ENCODE results near the gene ACAP3.

ACAP3 gene

DNA sequence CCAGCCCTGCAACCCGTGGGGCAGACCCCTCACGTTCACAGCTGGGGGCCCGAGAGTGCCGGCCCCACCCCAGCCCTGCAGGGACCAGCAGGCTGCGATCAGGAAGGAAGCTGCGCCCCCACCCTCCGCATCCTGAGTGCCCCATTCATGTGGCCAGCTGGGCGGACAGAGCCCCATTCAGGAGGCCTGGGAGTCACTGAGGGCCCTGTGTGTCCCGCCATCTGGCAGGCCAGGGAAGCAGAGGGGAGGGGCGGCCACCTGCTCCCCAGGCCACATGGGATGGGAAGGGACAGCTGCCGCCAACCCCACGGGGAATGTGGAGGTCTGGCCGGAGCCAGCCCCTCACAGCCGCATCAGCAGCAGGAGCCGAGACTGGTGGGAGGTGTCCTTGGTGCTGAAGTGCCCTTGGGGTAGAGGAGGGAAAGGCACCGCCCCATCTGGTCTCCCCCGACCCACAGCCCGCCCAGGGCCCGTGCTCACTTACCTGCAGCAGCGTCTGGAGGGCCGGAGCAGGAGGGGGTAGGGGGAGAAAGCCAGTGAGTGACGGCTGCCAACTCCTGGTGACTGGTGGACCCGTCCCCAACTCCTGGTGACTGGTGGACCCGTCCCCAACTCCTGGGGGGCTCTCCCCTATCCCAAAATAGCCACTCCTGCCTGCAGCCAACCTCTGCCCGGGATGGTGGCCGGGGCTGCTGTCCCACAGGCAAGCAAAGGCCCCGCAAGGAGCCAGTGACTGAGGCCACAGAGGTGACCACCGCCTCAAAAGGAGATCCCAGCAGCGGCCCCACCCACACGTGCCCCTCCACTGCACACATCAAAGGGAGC lies 8.7 kb downstream of the ACAP3 start:
- no peak for DNase-seq

DNA sequence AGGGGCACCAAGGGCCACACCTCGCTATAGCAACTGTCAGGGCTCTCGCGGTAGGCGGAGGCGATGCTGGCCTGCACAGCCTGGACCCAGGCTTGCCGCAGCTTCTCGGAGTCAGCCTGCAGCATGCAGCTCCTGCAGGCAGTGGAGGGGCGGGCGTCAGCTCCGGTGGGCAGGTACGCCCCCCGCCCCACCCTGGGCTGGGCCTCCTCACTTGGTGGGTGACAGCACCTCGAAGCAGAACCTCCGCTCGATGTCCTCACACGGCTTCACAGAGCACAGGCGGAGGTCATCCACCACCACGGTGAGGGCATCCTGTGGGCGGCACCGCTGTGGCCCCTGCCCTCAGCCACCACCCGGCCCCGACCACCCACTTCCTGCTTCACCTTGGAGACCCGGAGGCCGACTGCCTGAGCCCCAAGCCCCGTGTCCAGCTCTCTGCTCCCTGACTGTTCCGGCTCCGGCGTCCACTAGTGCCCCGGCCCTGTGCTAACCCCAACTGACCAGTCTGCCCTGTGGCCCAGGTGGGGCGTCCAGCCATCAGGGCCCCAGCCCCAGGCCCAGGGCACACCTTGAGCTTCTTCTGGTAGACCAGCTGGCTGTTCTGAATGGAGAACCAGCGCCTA lies 9.8 kb downstream of the ACAP3 start:
- no peak for DNase-seq

DNA sequence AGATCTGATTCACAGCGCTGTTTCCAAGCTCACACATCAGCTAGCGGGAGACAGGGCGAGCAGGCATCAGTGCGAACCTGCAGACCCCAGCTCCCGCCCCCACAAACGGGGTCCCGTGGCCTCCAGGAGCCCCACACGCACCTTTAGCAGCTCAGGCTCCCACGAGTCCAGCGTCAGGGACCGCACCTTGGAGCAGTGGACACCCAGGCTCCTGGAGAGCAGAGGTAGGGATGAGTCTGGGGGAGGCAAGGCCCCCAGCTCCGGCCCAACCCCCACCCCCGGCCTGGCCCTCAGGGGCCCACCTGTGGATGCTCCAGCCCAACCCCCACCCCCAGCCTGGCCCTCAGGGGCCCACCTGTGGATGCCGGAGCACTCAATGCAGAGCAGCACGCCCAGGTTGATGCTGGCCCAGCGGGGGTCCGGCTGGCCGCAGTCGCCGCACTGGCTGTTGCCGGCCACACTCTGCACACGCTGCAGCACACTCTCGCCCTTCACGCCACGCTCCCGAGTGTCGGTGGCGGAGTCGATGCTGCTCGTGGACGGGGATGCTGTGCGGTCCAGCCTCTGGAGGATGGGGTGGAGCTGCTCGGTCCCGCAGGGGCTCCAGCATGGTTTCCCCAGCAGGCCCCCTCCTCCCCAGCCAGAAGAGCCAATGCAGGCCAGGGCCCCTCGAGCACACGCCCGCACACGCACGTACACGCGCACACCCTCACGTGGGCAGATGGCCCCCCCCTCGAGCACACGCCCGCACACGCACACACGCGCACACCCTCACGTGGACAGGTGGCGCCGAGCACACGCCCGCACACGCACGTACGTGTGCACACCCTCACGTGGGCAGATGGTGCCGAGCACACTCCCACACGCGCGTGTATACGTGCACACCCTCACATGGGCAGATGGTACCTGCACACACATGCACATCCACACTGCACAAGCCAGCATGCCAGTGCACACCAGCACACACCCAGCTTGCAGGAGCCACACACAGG lies 11.4 kb downstream of the ACAP3 start:
- DNase-seq = no peak

- DNase-seq = no peak
These were observed 12.4 kb downstream of the ACAP3 start for GRCh38 chr1:1295154-1295923.

DNA sequence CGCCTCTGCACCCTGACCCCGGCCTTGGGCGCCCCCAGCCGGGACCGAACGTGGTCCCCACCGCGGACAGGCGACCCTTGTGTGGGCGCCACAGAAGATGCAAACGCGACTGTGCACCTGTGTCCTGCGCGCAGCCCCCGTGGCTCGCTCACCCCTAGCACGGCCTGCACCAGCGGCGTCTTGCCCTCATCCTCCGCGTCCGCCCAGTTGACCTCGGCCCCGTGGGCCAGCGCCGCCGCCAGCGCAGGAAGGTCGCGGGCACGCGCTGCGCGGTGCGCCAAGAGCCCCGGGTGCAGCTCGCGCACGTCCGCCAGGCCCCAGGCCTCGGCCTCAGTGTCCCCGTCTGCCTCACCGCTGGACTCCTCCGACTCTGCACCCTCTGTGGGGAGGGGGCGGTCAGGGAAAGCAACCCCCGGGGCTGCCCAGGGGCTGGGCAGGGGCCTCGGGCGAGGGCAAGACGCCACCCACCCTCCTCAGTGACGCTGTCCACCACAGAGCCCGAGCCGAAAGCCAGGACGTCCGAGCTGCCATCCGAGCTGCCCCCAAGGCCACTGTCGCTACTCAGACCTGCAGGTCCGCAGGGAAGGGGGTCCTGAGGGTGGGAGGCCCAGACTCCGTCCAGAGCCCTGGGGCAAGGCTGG lies 13.4 kb downstream of the ACAP3 start:
- DNase-seq = no peak

DNA sequence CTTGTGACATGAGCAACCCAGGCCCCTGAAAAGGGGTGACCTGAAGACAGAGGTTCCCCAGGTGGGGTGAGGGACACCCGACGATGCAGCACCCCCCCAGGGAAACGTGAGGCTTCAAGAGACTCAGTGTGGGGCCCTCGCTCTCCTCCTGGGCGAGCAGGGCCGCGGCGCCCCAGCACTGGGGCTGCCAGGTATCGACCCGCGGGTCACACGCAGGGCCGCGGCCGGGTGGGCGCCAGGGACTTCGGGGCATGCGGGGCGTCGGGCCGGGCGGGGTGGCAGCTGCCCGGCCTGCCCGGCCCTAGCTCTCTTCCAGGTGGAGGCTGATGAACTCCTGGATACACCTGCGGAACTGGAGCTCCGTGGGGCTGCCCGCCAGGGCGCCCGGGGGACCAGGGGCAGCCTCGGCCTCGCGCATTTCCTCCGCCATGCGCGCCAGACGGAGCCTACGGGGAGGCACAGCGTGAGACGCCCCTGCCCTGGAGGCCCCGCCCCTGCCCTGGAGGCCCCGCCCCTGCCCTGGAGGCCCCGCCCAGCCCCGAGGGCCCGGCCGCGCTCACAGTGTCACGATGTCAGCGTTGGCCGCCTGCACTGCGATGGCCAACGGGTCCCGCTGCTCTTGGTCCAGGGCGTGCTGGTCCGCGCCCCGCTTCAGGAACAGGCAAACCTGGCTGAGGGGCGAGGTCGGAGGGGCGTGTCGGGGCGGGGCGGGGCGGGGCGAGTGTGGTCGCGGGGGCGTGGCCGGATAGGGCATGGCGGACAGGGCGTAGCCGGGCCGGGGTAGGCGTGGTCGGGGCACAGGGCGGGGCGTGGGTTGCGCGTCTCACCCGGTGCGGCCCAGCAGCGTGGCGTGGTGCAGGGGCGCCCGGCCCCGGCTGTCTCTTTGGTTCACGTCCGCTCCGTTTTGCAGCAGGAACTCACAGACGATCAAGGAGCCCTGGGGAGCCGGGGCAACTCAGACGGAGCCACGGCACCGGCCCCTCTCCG lies 14.2 kb downstream of the ACAP3 start:
- DNase-seq = no peak

DNA sequence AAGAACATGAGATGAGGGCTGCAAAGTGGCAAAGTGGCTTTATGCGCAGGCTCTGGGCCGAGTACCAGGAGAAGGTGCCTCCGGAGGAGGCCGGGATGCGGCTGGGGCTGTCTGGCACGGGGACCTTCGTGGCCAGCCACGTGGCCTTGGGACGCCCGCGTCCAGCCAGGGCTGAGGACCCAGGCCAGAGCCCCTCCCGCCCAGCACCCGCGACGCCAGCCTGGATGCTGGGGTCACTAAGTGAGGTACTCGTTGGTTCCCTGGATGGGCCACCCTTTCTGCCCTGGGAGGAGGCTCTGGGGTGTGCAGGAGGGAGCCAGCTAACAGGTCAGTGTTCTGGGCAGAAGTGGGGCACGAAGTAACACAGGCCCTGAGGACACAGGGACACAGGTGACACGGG lies 14.9 kb downstream of the ACAP3 start:
- DNase-seq = no peak

GRCh38 chr1:1292442-1292779 lies 15.3 kb downstream of the ACAP3 start:
- no peak for DNase-seq

GRCh38 chr1:1291548-1292441 lies 15.9 kb downstream of the ACAP3 start:
- peak; percentile 94 for DNase-seq

DNA sequence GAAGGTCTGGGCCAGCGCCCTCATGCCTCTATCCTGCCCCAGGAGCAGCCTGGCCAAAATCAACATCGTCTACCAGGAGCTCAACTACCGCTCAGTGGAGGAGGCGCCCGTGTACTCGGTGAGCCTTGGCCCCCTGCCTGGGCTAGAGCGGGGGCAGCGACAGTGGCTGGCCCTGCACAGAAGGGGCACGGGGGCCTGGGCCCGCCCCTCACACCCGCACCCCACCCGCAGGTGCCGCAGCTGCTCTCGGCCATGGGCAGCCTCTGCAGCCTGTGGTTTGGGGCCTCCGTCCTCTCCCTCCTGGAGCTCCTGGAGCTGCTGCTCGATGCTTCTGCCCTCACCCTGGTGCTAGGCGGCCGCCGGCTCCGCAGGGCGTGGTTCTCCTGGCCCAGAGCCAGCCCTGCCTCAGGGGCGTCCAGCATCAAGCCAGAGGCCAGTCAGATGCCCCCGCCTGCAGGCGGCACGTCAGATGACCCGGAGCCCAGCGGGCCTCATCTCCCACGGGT lies 16.7 kb downstream of the ACAP3 start:
- DNase-seq = no peak

DNA sequence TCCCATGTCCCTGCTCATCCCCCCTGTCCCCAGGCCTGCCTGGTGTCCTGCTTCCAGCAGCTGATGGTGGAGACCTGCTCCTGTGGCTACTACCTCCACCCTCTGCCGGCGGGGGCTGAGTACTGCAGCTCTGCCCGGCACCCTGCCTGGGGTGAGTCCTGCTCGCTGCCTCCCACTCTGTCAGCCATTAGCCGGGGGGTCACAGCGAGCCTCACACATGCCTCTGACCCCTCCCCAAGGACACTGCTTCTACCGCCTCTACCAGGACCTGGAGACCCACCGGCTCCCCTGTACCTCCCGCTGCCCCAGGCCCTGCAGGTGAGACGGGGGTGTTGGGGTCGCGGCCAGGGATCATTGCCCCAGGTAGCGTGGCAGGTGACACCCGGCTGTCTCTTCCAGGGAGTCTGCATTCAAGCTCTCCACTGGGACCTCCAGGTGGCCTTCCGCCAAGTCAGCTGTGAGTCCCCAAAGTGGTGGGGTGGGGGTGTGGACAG lies 17.4 kb downstream of the ACAP3 start:
- DNase-seq = peak; percentile 95

DNA sequence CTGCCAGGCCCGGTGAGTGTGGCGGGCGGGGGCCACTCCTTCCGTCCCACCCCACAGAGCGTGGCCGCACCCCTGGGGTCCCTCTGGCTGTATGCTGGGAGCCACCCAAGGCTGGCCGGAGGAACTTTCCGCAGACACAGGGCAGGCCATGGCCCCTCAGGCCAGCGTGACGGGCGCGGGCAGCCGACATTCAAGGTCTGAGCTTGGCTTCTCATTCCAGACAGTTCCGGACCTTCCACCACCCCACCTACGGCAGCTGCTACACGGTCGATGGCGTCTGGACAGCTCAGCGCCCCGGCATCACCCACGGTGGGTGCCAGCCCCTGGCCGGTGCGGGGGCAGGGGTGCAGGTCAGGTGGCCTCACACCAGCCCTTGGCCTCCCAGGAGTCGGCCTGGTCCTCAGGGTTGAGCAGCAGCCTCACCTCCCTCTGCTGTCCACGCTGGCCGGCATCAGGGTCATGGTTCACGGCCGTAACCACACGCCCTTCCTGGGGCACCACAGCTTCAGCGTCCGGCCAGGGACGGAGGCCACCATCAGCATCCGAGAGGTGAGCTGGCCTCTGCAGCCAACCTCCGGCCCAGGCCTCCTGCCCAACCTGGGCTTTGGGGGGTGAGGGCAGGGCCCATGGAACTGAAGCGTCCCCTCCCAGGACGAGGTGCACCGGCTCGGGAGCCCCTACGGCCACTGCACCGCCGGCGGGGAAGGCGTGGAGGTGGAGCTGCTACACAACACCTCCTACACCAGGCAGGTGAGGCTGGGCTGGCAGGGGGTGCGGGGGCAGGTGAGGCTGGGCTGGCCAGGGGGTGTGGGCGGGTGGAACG lies 20.2 kb downstream of the ACAP3 start:
- DNase-seq = no peak

- DNase-seq = no peak
These were observed 21.1 kb downstream of the ACAP3 start for GRCh38 chr1:1286313-1287261.

- no peak for DNase-seq
These were observed 22.0 kb downstream of the ACAP3 start for GRCh38 chr1:1285611-1286311.

- DNase-seq = no peak
These were observed 22.6 kb downstream of the ACAP3 start for GRCh38 chr1:1285102-1285571.
